BE2C (cell line): ENCODE results near the gene NDUFV3. TPM values are rescaled to one million over a fixed set of nuclear protein-coding genes. Genes with fewer than 3 reads are reported as not detected.

ENCODE experiments used
- DNase-seq: peaks from one replicate; pipeline ENCODE4 v3.0.0-alpha.2; 2020
- H3K27me3 ChIP-seq: fragments of 250-450 bp; sonication (Bioruptor Pico); 2 replicates; pipeline ENCODE4 v1.5.1; 2020; ENCODE audit warnings: mild to moderate bottlenecking
- H3K36me3 ChIP-seq: fragments of 250-450 bp; sonication (Bioruptor Pico); 2 replicates; pipeline ENCODE4 v1.5.1; 2020; ENCODE audit warnings: mild to moderate bottlenecking
- H3K4me1 ChIP-seq: fragments of 250-450 bp; sonication (Bioruptor Pico); 2 replicates; pipeline ENCODE4 v1.5.1; 2020
- H3K4me3 ChIP-seq: 2 replicates; pipeline ENCODE4 v1.5.1; 2011; ENCODE audit warnings: low read depth, low read length
- H3K9me3 ChIP-seq: fragments of 250-450 bp; sonication (Bioruptor Pico); 2 replicates; pipeline ENCODE4 v1.5.1; 2020
- polyA plus RNA-seq: library from polyadenylated mRNA; unstranded; fragments of >200 nt; gene quantifications from one replicate; pipeline ENCODE4 v1.2.1, GENCODE V29; 2012; ENCODE audit warnings: low read depth, missing spikeins; ENCODE audit not compliant: insufficient read length, insufficient read depth
- TF ChIP-seq, protein P1 (sequence below): IDR thresholded peaks from 2 replicates; pipeline ENCODE4 v1.5.1; 2012; ENCODE audit warnings: mild to moderate bottlenecking, low read depth, low read length

Gene NDUFV3
- 50.6 TPM for polyA plus RNA-seq

- H3K36me3 ChIP-seq: peaks cover 19% of the 10 kb centered on the region
- TF ChIP-seq, protein P1, sequence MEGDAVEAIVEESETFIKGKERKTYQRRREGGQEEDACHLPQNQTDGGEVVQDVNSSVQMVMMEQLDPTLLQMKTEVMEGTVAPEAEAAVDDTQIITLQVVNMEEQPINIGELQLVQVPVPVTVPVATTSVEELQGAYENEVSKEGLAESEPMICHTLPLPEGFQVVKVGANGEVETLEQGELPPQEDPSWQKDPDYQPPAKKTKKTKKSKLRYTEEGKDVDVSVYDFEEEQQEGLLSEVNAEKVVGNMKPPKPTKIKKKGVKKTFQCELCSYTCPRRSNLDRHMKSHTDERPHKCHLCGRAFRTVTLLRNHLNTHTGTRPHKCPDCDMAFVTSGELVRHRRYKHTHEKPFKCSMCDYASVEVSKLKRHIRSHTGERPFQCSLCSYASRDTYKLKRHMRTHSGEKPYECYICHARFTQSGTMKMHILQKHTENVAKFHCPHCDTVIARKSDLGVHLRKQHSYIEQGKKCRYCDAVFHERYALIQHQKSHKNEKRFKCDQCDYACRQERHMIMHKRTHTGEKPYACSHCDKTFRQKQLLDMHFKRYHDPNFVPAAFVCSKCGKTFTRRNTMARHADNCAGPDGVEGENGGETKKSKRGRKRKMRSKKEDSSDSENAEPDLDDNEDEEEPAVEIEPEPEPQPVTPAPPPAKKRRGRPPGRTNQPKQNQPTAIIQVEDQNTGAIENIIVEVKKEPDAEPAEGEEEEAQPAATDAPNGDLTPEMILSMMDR: no peak
- DNase-seq: peak; percentile 100
- H3K4me3 ChIP-seq: peak within 1 kb of the TSS; percentile 98
- H3K27me3 ChIP-seq: no peaks in the 10 kb centered on the region
- H3K9me3 ChIP-seq: no peaks in the 10 kb centered on the region
- no peaks in the 10 kb centered on the region; the same call in 1 of the 2 replicates for H3K4me1 ChIP-seq
Measured at GRCh38 chr21:42892931-42893755, at the start of gene NDUFV3. Gene NDUFV3, plus strand, starts transcription at chr21:42893309. Its CDS starts 25 bp downstream, at chr21:42893334.

GRCh38 chr21:42844411-42845113 is 48.5 kb upstream of the NDUFV3 start:
- Histone ChIP-seq H3K9me3 (no peaks in the 10 kb centered on the region), H3K36me3 (peaks cover 82% of the 10 kb centered on the region), H3K4me3 (no peak overlapping the region), H3K27me3 (no peaks in the 10 kb centered on the region), H3K4me1 (no peaks in the 10 kb centered on the region; the same call in 1 of the 2 replicates)
- TF ChIP-seq, protein P1: no peak
- peak; percentile 6 for DNase-seq

- DNase-seq: peak; percentile 5
- Histone ChIP-seq H3K9me3 (no peaks in the 10 kb centered on the region), H3K4me1 (no peaks in the 10 kb centered on the region; the same call in 1 of the 2 replicates), H3K27me3 (no peaks in the 10 kb centered on the region), H3K36me3 (peaks cover 82% of the 10 kb centered on the region), H3K4me3 (no peak overlapping the region)
- TF ChIP-seq, protein P1: no peak
Measured at GRCh38 chr21:42845296-42845965, 47.7 kb upstream of the NDUFV3 start.

DNA sequence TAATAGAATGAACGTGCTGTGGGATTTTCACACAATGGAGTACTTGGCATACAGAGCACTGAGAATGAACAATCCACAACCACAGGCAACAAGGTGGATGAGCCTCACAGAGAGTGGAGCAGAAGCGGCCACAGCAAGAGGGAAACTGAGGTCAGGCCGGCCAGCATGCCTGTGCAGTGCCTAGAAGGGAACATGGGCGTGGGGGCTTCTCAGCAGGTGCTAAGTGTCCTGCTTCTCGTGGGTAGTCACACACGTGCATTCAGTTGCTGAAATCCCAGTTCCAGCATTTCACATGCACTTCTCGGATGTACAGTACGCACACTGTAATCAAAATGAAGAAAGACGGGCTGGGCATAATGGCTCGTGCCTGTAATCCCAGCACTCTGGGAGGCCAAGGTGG is 46.9 kb upstream of the NDUFV3 start:
- Histone ChIP-seq H3K36me3 (peaks cover 82% of the 10 kb centered on the region), H3K4me1 (no peaks in the 10 kb centered on the region; the same call in 1 of the 2 replicates), H3K4me3 (no peak overlapping the region), H3K9me3 (no peaks in the 10 kb centered on the region), H3K27me3 (no peaks in the 10 kb centered on the region)
- peak; percentile 2 for DNase-seq
- TF ChIP-seq, protein P1: no peak

- H3K9me3 ChIP-seq: no peaks in the 10 kb centered on the region
- TF ChIP-seq, protein P1: no peak
- DNase-seq: peak; percentile 10
- H3K27me3 ChIP-seq: no peaks in the 10 kb centered on the region
- peaks cover 85% of the 10 kb centered on the region for H3K36me3 ChIP-seq
- no peak overlapping the region for H3K4me3 ChIP-seq
- no peaks in the 10 kb centered on the region; the same call in 1 of the 2 replicates for H3K4me1 ChIP-seq
Measured at GRCh38 chr21:42847051-42847707, 45.9 kb upstream of the NDUFV3 start.
